SK-N-SH (cell line): ENCODE measurements around the gene NUDT7. TPM values are rescaled to one million over a fixed set of nuclear protein-coding genes. Genes with fewer than 3 reads are reported as not detected.

Experiments used
- CTCF ChIA-PET: fragments of 300-600, 350-600 bp; formaldehyde crosslinking; extraction: SDS; loops from one replicate; lab custom pipeline; 2021; lab: Yijun Ruan, JAX
- POLR2A ChIA-PET: fragments of 350-600 bp; sonication (Branson Sonifier 250); formaldehyde crosslinking; extraction: SDS; loops from one replicate; lab custom pipeline; 2020; ENCODE audit warnings: antibody characterized with exemption, inconsistent platforms; lab: Yijun Ruan, JAX
- DNase-seq: peaks from one replicate; pipeline ENCODE4 v3.0.0; 2012
- H2AFZ ChIP-seq: fragments of 200-600 bp; sonication (generic); 2 replicates; pipeline ENCODE4 v1.8.1; 2016; ENCODE audit warnings: antibody characterized with exemption, mild to moderate bottlenecking, low read depth
- H3F3A ChIP-seq: fragments of 200-600 bp; sonication (generic); replicated peaks from 2 replicates; pipeline ENCODE3; 2016; ENCODE audit warnings: antibody characterized with exemption, mild to moderate bottlenecking; ENCODE audit not compliant: insufficient read depth
- H3K27ac ChIP-seq, 2 experiments: fragments of 200-500 bp in 1 of 2; fragments of 200-600 bp in 1 of 2; sonication (Bioruptor generic) in 1 of 2; sonication (generic), shearing (Covaris generic) in 1 of 2; 2 replicates each; pipeline versions ENCODE4 v1.5.1 to v1.6.1; 2014 to 2016; ENCODE audit warnings: low read depth in 2 of 2, inconsistent platforms in 1 of 2, low read length in 1 of 2, mild to moderate bottlenecking in 1 of 2, mixed read lengths in 1 of 2
- H3K27me3 ChIP-seq: fragments of 200-600 bp; sonication (generic), shearing (Covaris generic); 2 replicates; pipeline ENCODE4 v1.6.1; 2016; ENCODE audit warnings: mixed run types; ENCODE audit not compliant: insufficient read depth
- H3K36me3 ChIP-seq, 2 experiments: fragments of 200-500 bp in 1 of 2; fragments of 200-600 bp in 1 of 2; sonication (Bioruptor generic) in 1 of 2; sonication (generic) in 1 of 2; replicated peaks in 1 of 2; 2 replicates each; pipeline versions ENCODE3 to v1.5.1; 2014 to 2016; ENCODE audit warnings: low read length in 1 of 2, mild to moderate bottlenecking in 1 of 2; ENCODE audit not compliant: insufficient read depth in 2 of 2, control insufficient read depth in 1 of 2
- H3K4me1 ChIP-seq, 2 experiments: fragments of 200-500 bp in 1 of 2; fragments of 200-600 bp in 1 of 2; sonication (Bioruptor generic) in 1 of 2; sonication (generic), shearing (Covaris generic) in 1 of 2; 2 replicates each; pipeline versions ENCODE4 v1.5.1 to v1.6.1; 2014 to 2016; ENCODE audit warnings: low read depth in 1 of 2, low read length in 1 of 2, mixed run types in 1 of 2; ENCODE audit not compliant: insufficient read depth in 2 of 2, control insufficient read depth in 1 of 2
- H3K4me2 ChIP-seq: fragments of 200-600 bp; sonication (generic), shearing (Covaris generic); 2 replicates; pipeline ENCODE4 v1.6.1; 2017; ENCODE audit warnings: mixed run types
- H3K4me3 ChIP-seq, 2 experiments: fragments of 200-500 bp in 1 of 2; fragments of 200-600 bp in 1 of 2; sonication (Bioruptor generic) in 1 of 2; sonication (generic), shearing (Covaris generic) in 1 of 2; 2 replicates each; pipeline versions ENCODE4 v1.5.1 to v1.8.1; 2014 to 2016; ENCODE audit warnings: low read depth in 2 of 2, inconsistent platforms in 1 of 2, low read length in 1 of 2, mild to moderate bottlenecking in 1 of 2, mixed read lengths in 1 of 2, moderate library complexity in 1 of 2
- H3K79me2 ChIP-seq: fragments of 200-600 bp; sonication (generic); 2 replicates; pipeline ENCODE4 v1.8.1; 2017; ENCODE audit warnings: mild to moderate bottlenecking; ENCODE audit not compliant: insufficient read depth
- H3K9ac ChIP-seq: fragments of 200-600 bp; sonication (generic); 2 replicates; pipeline ENCODE4 v1.6.1; 2017; ENCODE audit warnings: mixed run types
- H3K9me2 ChIP-seq: fragments of 200-600 bp; sonication (generic); 2 replicates; pipeline ENCODE4 v1.6.1; 2017; ENCODE audit warnings: mixed run types
- H3K9me3 ChIP-seq: fragments of 200-600 bp; sonication (generic); 2 replicates; pipeline ENCODE4 v1.6.1; 2017; ENCODE audit warnings: mixed run types, mild to moderate bottlenecking, moderate library complexity
- H4K20me1 ChIP-seq: fragments of 200-600 bp; sonication (generic); 2 replicates; pipeline ENCODE4 v1.6.1; 2017; ENCODE audit warnings: mild to moderate bottlenecking, mixed run types; ENCODE audit not compliant: insufficient read depth
- CHD2 ChIP-seq: fragments of 150-350 bp; IDR thresholded peaks from 2 replicates; pipeline ENCODE4 v1.6.1; 2018; ENCODE audit warnings: low read length; ENCODE audit not compliant: partially characterized antibody
- CTCF ChIP-seq: fragments of 200-600 bp; sonication (generic); IDR thresholded peaks from 2 replicates; pipeline ENCODE4 v1.6.1; 2017; ENCODE audit warnings: antibody characterized with exemption, mild to moderate bottlenecking, moderate library complexity
- ELF1 ChIP-seq: IDR thresholded peaks from 2 replicates; pipeline ENCODE4 v1.4.0; 2012
- EP300 ChIP-seq, 2 experiments: IDR thresholded peaks; 2 replicates each; pipeline versions ENCODE4 v1.4.0 to v1.6.1; 2012; ENCODE audit warnings: borderline replicate concordance in 1 of 2, low read depth in 1 of 2, low read length in 1 of 2
- FOXM1 ChIP-seq: IDR thresholded peaks from 2 replicates; pipeline ENCODE4 v1.4.0; 2012; ENCODE audit warnings: low read depth, mild to moderate bottlenecking
- GABPA ChIP-seq: IDR thresholded peaks from 2 replicates; pipeline ENCODE4 v1.4.0; 2012; ENCODE audit warnings: low read depth, mild to moderate bottlenecking
- IRF3 ChIP-seq: fragments of 150-350 bp; IDR thresholded peaks from 2 replicates; pipeline ENCODE4 v1.6.1; 2016; ENCODE audit warnings: mild to moderate bottlenecking, low read depth, low read length
- MAX ChIP-seq: IDR thresholded peaks from 2 replicates; pipeline ENCODE4 v1.4.0; 2012; ENCODE audit warnings: low read depth
- MXI1 ChIP-seq: IDR thresholded peaks from 2 replicates; pipeline ENCODE4 v1.6.1; 2012; ENCODE audit warnings: mild to moderate bottlenecking, low read depth, low read length, improper control_type of control experiment
- NRF1 ChIP-seq: IDR thresholded peaks from 2 replicates; pipeline ENCODE4 v1.6.1; 2012; ENCODE audit warnings: low read depth, mild to moderate bottlenecking, low read length
- PBX3 ChIP-seq: IDR thresholded peaks from 2 replicates; pipeline ENCODE4; 2012
- POLR2AphosphoS5 ChIP-seq: IDR thresholded peaks from 2 replicates; pipeline ENCODE4 v1.6.1; 2012; ENCODE audit warnings: low read depth, low read length
- RAD21 ChIP-seq: IDR thresholded peaks from 2 replicates; pipeline ENCODE4 v1.6.1; 2012; ENCODE audit warnings: mild to moderate bottlenecking, low read length
- RCOR1 ChIP-seq: fragments of 150-350 bp; IDR thresholded peaks from 2 replicates; pipeline ENCODE4 v1.6.1; 2017; ENCODE audit warnings: antibody characterized with exemption, low read length
- RXRA ChIP-seq: IDR thresholded peaks from 2 replicates; pipeline ENCODE4 v1.4.0; 2012; ENCODE audit warnings: low read depth, mild to moderate bottlenecking, borderline replicate concordance
- TAF1 ChIP-seq: IDR thresholded peaks from 2 replicates; pipeline ENCODE4 v1.6.1; 2012; ENCODE audit warnings: low read depth, mild to moderate bottlenecking, low read length, moderate library complexity, borderline replicate concordance
- TCF12 ChIP-seq: IDR thresholded peaks from 2 replicates; pipeline ENCODE4 v1.4.0; 2012
- TEAD4 ChIP-seq: IDR thresholded peaks from 2 replicates; pipeline ENCODE4 v1.4.0; 2012; ENCODE audit warnings: mild to moderate bottlenecking, borderline replicate concordance; ENCODE audit not compliant: insufficient read depth
- WGBS: methylation state at CpG from one replicate; pipeline ENCODE4 v1.1.6; 2017; ENCODE audit warnings: low lambda C conversion rate; 5-methylcytosine and 5-hydroxymethylcytosine counted together
- polyA plus RNA-seq, 3 experiments: library from polyadenylated mRNA; depleted of rRNA; stranded (reverse); fragments of >200 nt; gene quantifications; 2 replicates each; pipeline ENCODE4 v1.2.3, GENCODE V29; 2012

NUDT7 gene
- 11.4 and 14.9 TPM in 2 replicates for polyA plus RNA-seq (2012; rRNA removed)
- polyA plus RNA-seq (2012; cell fraction: cytosol; rRNA removed) = 14.9 and 15.9 TPM in 2 replicates
- 5.6 and 7.7 TPM in 2 replicates for polyA plus RNA-seq (2012; cell fraction: nucleus; rRNA removed)

GRCh38 chr16:77722309-77723107, at the start of gene NUDT7:
TSS of gene NUDT7 (plus strand) at chr16:77722514. CDS start at chr16:77722583, 69 bp downstream.
- peak within 1 kb of the TSS; percentile 95 for H2AFZ ChIP-seq
- peak within 1 kb of the TSS; percentile 82 to 86 for H3K27ac ChIP-seq
- WGBS = under 1% methylated on average over 30 of the region's 55 CpGs
- H4K20me1 ChIP-seq = no peaks in the 10 kb centered on the region
- H3K9me3 ChIP-seq = no peaks in the 10 kb centered on the region
- peak within 1 kb of the TSS; percentile 76 to 92 for H3K4me3 ChIP-seq
- no peaks in the 10 kb centered on the region for H3K36me3 ChIP-seq
- POLR2A ChIA-PET = interaction anchor here (0.6 kb wide), 2 partner anchors 39 to 250 kb away, joined by 3 to 4 read pairs; no protein-coding TSS in a partner anchor
- peak; percentile 76; the same call in 1 of the 2 replicates for TF ChIP-seq POLR2AphosphoS5
- TF ChIP-seq RXRA = no peak
- no peak for TF ChIP-seq FOXM1
- TF ChIP-seq NRF1 = peak; percentile 89
- no peak for TF ChIP-seq ELF1
- no peak for TF ChIP-seq MXI1
- no peak for TF ChIP-seq TEAD4
- TF ChIP-seq RCOR1 = 0 out of 2 replicates have a peak, but pooled peaks have one; percentile 10
- no peak for TF ChIP-seq TCF12
- TF ChIP-seq PBX3 = no peak
- peak; percentile 42 for TF ChIP-seq CTCF
- TF ChIP-seq EP300 (IDR thresholded peaks at IDR 0.05; ENCODE audit: borderline replicate concordance in 1 of 2, low read depth in 1 of 2, low read length in 1 of 2) = no peak; a peak in 1 of 4 replicates
- TF ChIP-seq MAX = peak; percentile 30; the same call in 1 of the 2 replicates
- no peak for TF ChIP-seq IRF3
- TF ChIP-seq TAF1 = peak; percentile 67; the same call in 1 of the 2 replicates
- TF ChIP-seq GABPA = peak; percentile 19; the same call in 1 of the 2 replicates
- peak; percentile 34; the same call in 1 of the 2 replicates for TF ChIP-seq RAD21
- peak; percentile 26 for TF ChIP-seq CHD2
- peak within 1 kb of the TSS; percentile 94 for H3K4me2 ChIP-seq
- no peaks in the 10 kb centered on the region for H3K27me3 ChIP-seq
- H3K79me2 ChIP-seq = no peaks in the 10 kb centered on the region
- peak; percentile 98 for DNase-seq
- peaks cover 0 to 5% of the 10 kb centered on the region in 2 experiments; a peak in 1 of 4 replicates for H3K4me1 ChIP-seq
- H3K9me2 ChIP-seq = no peaks in the 10 kb centered on the region
- peak within 1 kb of the TSS; percentile 83 for H3K9ac ChIP-seq
- CTCF ChIA-PET = interaction anchor here (1.3 kb wide), 1 partner anchor 84 kb away, joined by 3 read pairs; no protein-coding TSS in a partner anchor
- H3F3A ChIP-seq = peaks cover 5% of the 10 kb centered on the region
